ENCODE data around the gene OBSCN. TPM values are rescaled to one million over a fixed set of nuclear protein-coding genes. Genes with fewer than 3 reads are reported as not detected.

The OBSCN gene
- total RNA-seq, 1 experiment from 2014 or later = 14.3 TPM

GRCh38 chr1:228283476-228284147, 75.8 kb downstream of the OBSCN start:
- DNase-seq (ENCODE audit: extremely low read depth, low read depth) = no peak

GRCh38 chr1:228284148-228284495, 76.3 kb downstream of the OBSCN start:
- DNase-seq (ENCODE audit: extremely low read depth, low read depth) = no peak

GRCh38 chr1:228284521-228284920, 76.7 kb downstream of the OBSCN start:
- no peak for DNase-seq (ENCODE audit: extremely low read depth, low read depth)

DNA sequence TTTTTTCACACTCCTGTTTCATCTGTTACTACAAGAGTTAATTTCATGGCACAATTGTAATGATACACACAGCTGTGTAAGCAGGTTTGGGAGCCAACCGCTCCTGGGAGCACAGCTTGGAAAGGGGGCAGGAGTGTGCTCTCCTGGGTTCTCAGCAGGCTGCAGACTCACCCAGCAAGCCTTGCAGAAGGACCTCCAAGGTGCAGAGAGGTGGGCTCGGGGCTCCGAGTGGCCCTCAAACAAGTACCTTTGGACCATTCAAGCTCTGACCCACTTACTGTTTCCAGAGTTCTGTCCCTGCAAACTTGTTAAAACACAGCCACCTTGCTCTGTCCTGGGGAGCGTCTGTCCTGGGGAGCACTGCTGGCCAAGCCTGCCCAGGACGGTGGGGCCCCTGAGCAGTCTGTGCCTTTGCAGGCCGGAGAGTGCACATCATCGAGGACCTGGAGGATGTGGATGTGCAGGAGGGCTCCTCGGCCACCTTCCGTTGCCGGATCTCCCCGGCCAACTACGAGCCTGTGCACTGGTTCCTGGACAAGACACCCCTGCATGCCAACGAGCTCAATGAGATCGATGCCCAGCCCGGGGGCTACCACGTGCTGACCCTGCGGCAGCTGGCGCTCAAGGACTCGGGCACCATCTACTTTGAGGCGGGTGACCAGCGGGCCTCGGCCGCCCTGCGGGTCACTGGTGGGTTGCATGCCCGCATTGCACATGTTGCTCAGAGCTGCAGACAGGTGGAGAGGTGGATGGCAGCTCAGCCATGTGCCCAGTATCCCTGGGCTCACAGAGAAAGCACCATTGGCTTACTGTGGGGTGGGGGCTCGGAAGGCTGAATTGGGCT, 78.0 kb downstream of the OBSCN start:
- no peak for DNase-seq (ENCODE audit: extremely low read depth, low read depth)

- DNase-seq (ENCODE audit: extremely low read depth, low read depth) = no peak
Measured at GRCh38 chr1:228286505-228287417, 78.9 kb downstream of the OBSCN start.

GRCh38 chr1:228287541-228288425, 79.9 kb downstream of the OBSCN start:
- DNase-seq (ENCODE audit: extremely low read depth, low read depth) = no peak

GRCh38 chr1:228288536-228289238, 80.8 kb downstream of the OBSCN start:
- no peak for DNase-seq (ENCODE audit: extremely low read depth, low read depth)

GRCh38 chr1:228289239-228289849, 81.5 kb downstream of the OBSCN start:
- DNase-seq (ENCODE audit: extremely low read depth, low read depth) = no peak

DNA sequence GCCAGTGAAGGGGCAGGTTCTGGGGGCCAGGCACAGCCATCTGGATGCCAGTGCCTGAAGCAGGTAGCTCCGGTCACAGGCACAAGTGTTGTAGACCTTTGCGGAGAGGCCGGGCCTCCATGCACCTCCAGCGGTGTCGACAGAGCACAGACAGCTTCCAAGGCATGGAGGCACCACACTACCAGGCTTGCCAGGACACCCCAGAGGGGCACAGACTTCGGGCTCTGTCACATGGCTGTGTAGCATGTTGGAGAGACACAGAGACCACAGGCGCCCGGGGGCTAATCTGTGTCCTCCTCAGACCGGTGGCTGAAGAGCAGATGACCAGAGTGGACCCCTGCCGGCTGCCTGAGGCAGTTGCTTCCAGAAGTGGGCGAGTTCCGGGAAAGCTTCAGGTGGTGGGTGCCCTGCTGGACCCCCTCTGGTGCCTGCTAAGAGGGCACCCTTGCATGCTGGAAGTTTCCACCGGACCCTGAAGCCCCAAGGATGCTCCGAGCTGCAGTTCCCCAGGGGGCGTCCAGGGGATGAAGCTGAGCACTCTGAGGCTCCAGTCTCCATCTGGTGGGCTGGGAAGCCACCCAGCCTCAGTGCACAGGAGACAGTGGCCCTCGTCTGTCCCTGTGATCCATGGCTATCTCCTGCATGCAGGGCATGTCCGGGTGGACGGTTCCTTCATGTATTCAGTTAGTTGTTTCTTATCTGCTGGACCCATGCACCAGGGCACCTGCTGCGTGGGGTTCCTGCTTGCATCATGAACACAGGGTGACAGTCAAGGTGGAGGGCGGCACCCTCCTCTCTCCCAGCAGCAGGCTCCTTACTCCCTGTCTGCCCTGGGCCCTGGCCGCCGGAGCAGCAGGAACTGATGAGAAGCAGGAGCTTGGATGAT, 82.4 kb downstream of the OBSCN start:
- DNase-seq (ENCODE audit: extremely low read depth, low read depth) = no peak

GRCh38 chr1:228291906-228292608, 84.2 kb downstream of the OBSCN start:
- no peak for DNase-seq (ENCODE audit: extremely low read depth, low read depth)

DNA sequence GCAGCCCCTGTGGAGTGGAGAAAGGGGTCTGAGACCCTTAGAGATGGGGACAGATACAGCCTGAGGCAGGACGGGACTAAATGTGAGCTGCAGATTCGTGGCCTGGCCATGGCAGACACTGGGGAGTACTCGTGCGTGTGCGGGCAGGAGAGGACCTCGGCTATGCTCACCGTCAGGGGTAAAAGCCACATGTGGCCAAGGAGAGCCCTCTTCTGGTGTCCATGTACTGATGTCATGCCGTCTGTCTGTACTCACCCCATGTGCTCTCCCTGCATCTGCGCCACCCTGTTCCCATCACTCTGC, 84.7 kb downstream of the OBSCN start:
- DNase-seq (ENCODE audit: extremely low read depth, low read depth) = no peak

DNA sequence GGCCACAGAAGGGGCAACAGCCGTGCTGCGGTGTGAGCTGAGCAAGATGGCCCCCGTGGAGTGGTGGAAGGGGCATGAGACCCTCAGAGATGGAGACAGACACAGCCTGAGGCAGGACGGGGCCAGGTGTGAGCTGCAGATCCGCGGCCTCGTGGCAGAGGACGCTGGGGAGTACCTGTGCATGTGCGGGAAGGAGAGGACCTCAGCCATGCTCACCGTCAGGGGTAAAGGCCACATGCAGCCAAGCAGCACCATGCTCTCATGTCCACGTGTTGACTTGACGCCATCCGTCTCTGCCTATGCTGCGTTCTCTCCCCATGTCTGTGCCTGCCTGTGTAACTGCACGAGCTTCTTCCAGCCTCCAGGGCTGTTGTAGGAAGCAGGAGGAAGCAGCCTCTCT, 85.5 kb downstream of the OBSCN start:
- DNase-seq (ENCODE audit: extremely low read depth, low read depth) = no peak

- no peak for DNase-seq (ENCODE audit: extremely low read depth, low read depth)
Measured at GRCh38 chr1:228293816-228294500, 86.1 kb downstream of the OBSCN start.

GRCh38 chr1:228294717-228295116, 86.9 kb downstream of the OBSCN start:
- no peak for DNase-seq (ENCODE audit: extremely low read depth, low read depth)

- no peak for DNase-seq (ENCODE audit: extremely low read depth, low read depth)
Measured at GRCh38 chr1:228295201-228295600, 87.4 kb downstream of the OBSCN start.

DNA sequence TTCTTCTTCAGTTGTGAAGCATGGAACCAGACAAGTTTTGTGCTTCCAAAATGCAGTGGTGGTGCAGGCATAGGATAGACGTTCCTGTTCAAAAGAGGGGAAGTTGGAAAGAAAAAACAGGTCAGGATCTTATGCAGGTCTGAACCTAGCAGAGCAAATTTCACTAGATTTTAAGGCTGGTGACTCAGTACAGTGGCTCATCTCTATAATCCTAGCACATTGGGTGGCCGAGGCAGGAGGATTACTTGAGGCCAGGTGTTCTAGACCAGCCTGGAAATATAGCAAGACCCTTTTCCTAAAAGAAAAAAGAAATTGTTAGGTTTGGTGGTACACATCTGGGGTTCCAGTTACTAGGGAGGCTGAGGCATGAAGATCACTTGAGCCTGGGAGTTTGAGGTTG, 88.1 kb downstream of the OBSCN start:
- no peak for DNase-seq (ENCODE audit: extremely low read depth, low read depth)

- DNase-seq (ENCODE audit: extremely low read depth, low read depth) = no peak
Measured at GRCh38 chr1:228297242-228297641, 89.4 kb downstream of the OBSCN start.
